H1 (cell line): ENCODE data around the gene MPV17. TPM values are rescaled to one million over a fixed set of nuclear protein-coding genes. Genes with fewer than 3 reads are reported as not detected.

ENCODE experiments used
- CHD7 ChIP-seq: fragments of 300-600 bp; sonication (generic); IDR thresholded peaks from 2 replicates; pipeline ENCODE4 v1.7.1; 2012; ENCODE audit warnings: low read length, moderate library complexity, mild to moderate bottlenecking, inconsistent platforms; ENCODE audit not compliant: insufficient replicate concordance
- CTBP2 ChIP-seq: IDR thresholded peaks from 2 replicates; pipeline ENCODE4 v1.7.0; 2011; ENCODE audit warnings: borderline replicate concordance, mild to moderate bottlenecking, moderate library complexity, mixed read lengths, low read length; ENCODE audit not compliant: insufficient read depth, insufficient read length
- CTCF ChIP-seq, 3 experiments: IDR thresholded peaks; 1 replicate in 2 of 3; 2 replicates in 1 of 3; pipeline versions ENCODE4 v1.5.1 to v1.6.1; 2011; ENCODE audit warnings: low read length in 3 of 3, mild to moderate bottlenecking in 3 of 3, inconsistent platforms in 2 of 3, low read depth in 1 of 3, moderate library complexity in 1 of 3; ENCODE audit not compliant: insufficient read depth in 1 of 3; ENCODE audit errors: control extremely low read depth in 1 of 3
- RNF2 ChIP-seq: fragments of 200-900, 300-1000 bp; sonication (generic); IDR thresholded peaks from 2 replicates; pipeline ENCODE4 v1.7.1; 2016; ENCODE audit warnings: borderline replicate concordance, low read depth, mild to moderate bottlenecking, antibody characterized with exemption, low read length; ENCODE audit not compliant: poor library complexity, severe bottlenecking; ENCODE audit errors: missing control alignments
- SP4 ChIP-seq: IDR thresholded peaks from 2 replicates; pipeline ENCODE4 v1.6.1; 2012; ENCODE audit warnings: low read length, inconsistent platforms
- TBP ChIP-seq: IDR thresholded peaks from 2 replicates; pipeline ENCODE4 v1.6.1; 2011; ENCODE audit warnings: low read depth, low read length, improper control_type of control experiment
- polyA plus RNA-seq, 7 experiments: library from polyadenylated mRNA; depleted of rRNA in 3 of 7; stranded (reverse) in 5 of 7; unstranded in 2 of 7; fragments of >200 nt in 5 of 7; fragments of 200-250 nt in 2 of 7; gene quantifications; 1 replicate in 5 of 7; 2 replicates in 1 of 7; 4 replicates in 1 of 7; pipeline versions ENCODE4 v1.2.1 to v1.2.3, GENCODE V29; 2011 to 2013; ENCODE audit warnings: missing spikeins in 2 of 7, mixed read lengths in 2 of 7
- total RNA-seq: library from RNA; stranded (reverse); fragmentation: NEBNext Ultra II Directional; extraction: Animal tissue kit (Norgen Biotek cat#: 25700); gene quantifications from 2 replicates; pipeline ENCODE4 v1.2.1, GENCODE V29; 2021

The MPV17 gene
- total and polyA plus RNA-seq, 2 of the 8 experiments (the other 6 are each of a cell fraction or from before 2014, with no cell fraction given): 45.2 to 181 TPM

DNA sequence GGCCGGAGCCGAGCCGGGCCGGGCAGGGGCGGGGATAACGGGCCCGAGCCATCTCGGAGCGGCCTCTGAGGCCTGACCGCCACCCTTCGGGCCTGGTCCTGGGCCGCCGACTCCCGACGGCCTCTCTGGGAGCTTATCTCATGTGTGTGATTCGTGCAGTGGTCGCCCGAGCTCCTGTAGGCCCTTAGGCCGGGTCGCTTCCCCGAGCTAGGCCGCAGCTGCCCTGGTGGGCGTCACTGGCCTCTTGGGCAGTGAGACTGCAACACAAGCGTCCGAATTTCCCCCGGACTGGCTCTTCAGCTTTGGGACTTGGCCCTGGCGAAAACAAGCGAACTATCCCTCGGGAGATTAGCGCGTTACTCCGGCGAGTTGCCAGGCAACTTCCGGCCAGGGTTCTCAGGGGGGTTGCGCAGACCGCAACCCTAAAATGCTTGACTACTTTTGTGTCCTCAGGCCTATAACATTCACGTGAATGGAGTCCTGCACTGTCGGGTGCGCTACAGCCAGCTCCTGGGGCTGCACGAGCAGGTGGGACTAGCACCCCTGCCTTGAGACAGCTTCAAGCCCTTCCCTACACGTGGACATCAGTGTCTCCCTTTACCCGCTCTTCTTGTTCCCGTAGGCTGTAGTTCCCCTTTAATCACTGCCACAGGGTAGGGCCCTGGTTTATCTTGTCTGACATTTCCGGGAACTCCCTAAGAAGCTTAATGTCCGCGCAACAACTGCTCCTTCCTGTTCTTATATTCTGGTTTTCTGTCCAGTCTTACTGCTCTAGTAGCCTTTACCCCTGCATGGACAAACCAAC lies 48.1 kb upstream of the MPV17 start (continued):
- no peak for TF ChIP-seq CTCF (IDR thresholded peaks at IDR 0.05; ENCODE audit: control extremely low read depth in 1 of 3, insufficient read depth in 1 of 3, low read depth in 1 of 3, low read length in 3 of 3)
- no peak for TF ChIP-seq CHD7
- TF ChIP-seq SP4: no peak
- no peak for TF ChIP-seq RNF2
- no peak for TF ChIP-seq CTBP2
- TF ChIP-seq TBP: no peak
